AG04450 (cell line): ENCODE measurements around the gene ADCY3. TPM values are rescaled to one million over a fixed set of nuclear protein-coding genes. Genes with fewer than 3 reads are reported as not detected.

Source experiments
- CTCF ChIA-PET: fragments of 300-600, 350-600 bp; formaldehyde crosslinking; extraction: SDS; loops from one replicate; lab custom pipeline; 2022; ENCODE audit warnings: antibody characterized with exemption, inconsistent platforms; lab: Charles Lee
- POLR2A ChIA-PET: fragments of 350-600 bp; formaldehyde crosslinking; extraction: SDS; loops from one replicate; lab custom pipeline; 2021; ENCODE audit warnings: antibody characterized with exemption, inconsistent platforms; lab: Yijun Ruan, JAX
- DNase-seq: peaks from one replicate; pipeline ENCODE4 v3.0.0-alpha.2; 2011; ENCODE audit warnings: low read depth, low spot score
- H3K27ac ChIP-seq: one replicate; pipeline ENCODE4 v1.5.1; 2012; ENCODE audit warnings: low read depth, low read length, control low read depth
- H3K27me3 ChIP-seq: one replicate; pipeline ENCODE4 v1.6.0; 2012; ENCODE audit warnings: low read length; ENCODE audit not compliant: control insufficient read depth, insufficient read depth
- H3K4me3 ChIP-seq: 2 replicates; pipeline ENCODE4 v1.5.1; 2011; ENCODE audit warnings: mild to moderate bottlenecking, low read depth, low read length, control low read depth
- H3K9me3 ChIP-seq: 2 replicates; pipeline ENCODE4 v1.5.1; 2012; ENCODE audit warnings: low read length; ENCODE audit not compliant: control insufficient read depth, insufficient read depth
- CTCF ChIP-seq: IDR thresholded peaks from 2 replicates; pipeline ENCODE4 v1.5.1; 2011; ENCODE audit warnings: low read depth, low read length, control low read depth, inconsistent platforms
- polyA plus RNA-seq: library from polyadenylated mRNA; depleted of rRNA; stranded (reverse); fragments of >200 nt; gene quantifications from 2 replicates; pipeline ENCODE4 v1.2.3, GENCODE V29; 2011

The ADCY3 gene
- polyA plus RNA-seq, 1 experiment: 29.6 TPM

- no peak for TF ChIP-seq CTCF
- no peak overlapping the region for H3K4me3 ChIP-seq
- ChIA-PET POLR2A (no interaction called here), CTCF (no interaction called here)
- no peak overlapping the region for H3K27ac ChIP-seq
- H3K9me3 ChIP-seq: 0 out of 2 replicates have a peak, but pooled peaks cover 4% of the 10 kb centered on the region
- DNase-seq: no peak
- H3K27me3 ChIP-seq: no peaks in the 10 kb centered on the region
Observed at GRCh38 chr2:24906466-24906865, 13.6 kb downstream of the ADCY3 start.

DNA sequence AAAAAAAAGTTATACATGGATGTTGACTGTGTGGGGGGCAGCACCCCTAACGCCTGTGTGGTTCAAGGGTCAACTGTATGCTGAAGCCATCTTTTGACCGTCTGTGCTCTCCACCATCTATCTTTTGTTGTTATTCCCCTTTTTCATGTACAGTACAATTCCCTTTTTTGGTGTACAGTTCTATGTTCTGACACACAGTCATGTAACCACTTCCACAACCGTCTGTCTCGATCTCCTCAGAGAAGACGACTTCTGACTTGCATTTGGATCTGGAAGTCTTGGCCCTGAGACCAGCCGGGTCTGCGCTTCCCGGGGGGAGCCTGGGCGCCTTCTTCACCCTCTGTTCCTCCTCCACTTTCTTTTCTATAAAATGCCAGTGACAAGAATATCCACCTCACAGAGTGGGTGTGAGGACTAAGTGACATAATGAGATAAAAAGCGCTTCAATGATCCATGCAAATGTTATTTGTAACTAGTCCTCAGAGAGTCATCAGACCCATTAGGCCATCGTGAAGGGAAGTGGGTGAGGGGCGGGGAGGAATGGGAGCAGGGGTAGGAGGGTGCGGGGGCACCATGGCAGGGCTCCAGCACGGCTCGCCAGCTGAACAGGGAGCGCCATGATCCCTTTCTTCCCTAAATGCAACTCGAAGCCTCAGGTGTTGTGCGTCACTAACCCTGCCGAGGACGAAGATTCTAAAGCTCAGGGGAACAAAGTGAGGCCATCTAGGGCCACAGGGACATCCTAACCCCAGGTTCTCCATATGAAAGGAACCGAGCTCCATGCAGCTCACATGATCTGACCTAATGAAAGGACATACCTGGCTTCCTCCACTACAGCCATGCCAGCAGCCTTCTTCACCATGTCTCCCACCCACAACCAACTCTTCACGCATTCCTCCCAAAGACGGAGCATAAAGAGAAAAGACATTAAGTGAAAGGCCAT is 16.6 kb downstream of the ADCY3 start:
- H3K27me3 ChIP-seq: no peaks in the 10 kb centered on the region
- TF ChIP-seq CTCF: no peak
- H3K9me3 ChIP-seq: peaks cover 5% of the 10 kb centered on the region; the same call in 1 of the 2 replicates
- ChIA-PET POLR2A (no interaction called here), CTCF (no interaction called here)
- no peak overlapping the region for H3K27ac ChIP-seq
- no peak overlapping the region for H3K4me3 ChIP-seq
- no peak for DNase-seq

- no peak overlapping the region for H3K4me3 ChIP-seq
- POLR2A ChIA-PET: no interaction called here
- CTCF ChIA-PET: no interaction called here
- H3K27ac ChIP-seq: no peak overlapping the region
- H3K27me3 ChIP-seq: no peaks in the 10 kb centered on the region
- no peak for DNase-seq
- H3K9me3 ChIP-seq: peaks cover 14% of the 10 kb centered on the region
- no peak for TF ChIP-seq CTCF
Observed at GRCh38 chr2:24899361-24899910, 20.6 kb downstream of the ADCY3 start.

GRCh38 chr2:24898122-24899109 is 21.6 kb downstream of the ADCY3 start:
- Histone ChIP-seq H3K9me3 (peaks cover 20% of the 10 kb centered on the region), H3K27ac (no peak overlapping the region), H3K4me3 (no peak overlapping the region), H3K27me3 (no peaks in the 10 kb centered on the region)
- TF ChIP-seq CTCF: no peak
- CTCF ChIA-PET: no interaction called here
- no peak for DNase-seq
- POLR2A ChIA-PET: no interaction called here
